PC-9 (cell line): ENCODE measurements around the gene MCTP2. TPM values are rescaled to one million over a fixed set of nuclear protein-coding genes. Genes with fewer than 3 reads are reported as not detected.

Source experiments
- BruUV-seq: library from RNA; stranded (reverse); fragments of 400-500 nt; replicated peaks from 2 replicates; lab custom pipeline; 2021; lab: Mats Ljungman, UMichigan
- CTCF ChIA-PET: fragments of 300-600 bp; sonication (Branson Sonifier 250); formaldehyde crosslinking; loops from one replicate; lab custom pipeline; 2022; ENCODE audit warnings: antibody characterized with exemption; lab: Charles Lee
- POLR2A ChIA-PET: fragments of 300-600 bp; sonication (Branson Sonifier 250); formaldehyde crosslinking; loops from one replicate; lab custom pipeline; 2022; ENCODE audit warnings: antibody characterized with exemption; ENCODE audit not compliant: unreplicated experiment; lab: Charles Lee
- DNase-seq, 2 experiments: peaks; one replicate each; pipeline versions ENCODE4 v3.0.0 to v3.0.0-alpha.2; 2015 to 2022; ENCODE audit warnings: mixed read lengths in 1 of 2
- H2AFZ ChIP-seq: fragments of 200-600 bp; sonication (generic); 2 replicates; pipeline ENCODE4 v1.8.1; 2017; ENCODE audit warnings: antibody characterized with exemption
- H3F3A ChIP-seq: fragments of 200-600 bp; sonication (generic); 2 replicates; pipeline ENCODE4 v1.8.1; 2017; ENCODE audit warnings: antibody characterized with exemption, mild to moderate bottlenecking, low read depth; ENCODE audit not compliant: insufficient read depth
- H3K27ac ChIP-seq: fragments of 200-600 bp; sonication (generic); 2 replicates; pipeline ENCODE4 v1.6.1; 2016; ENCODE audit warnings: mixed run types
- H3K27me3 ChIP-seq: fragments of 200-600 bp; sonication (generic); 2 replicates; pipeline ENCODE4 v1.6.1; 2016; ENCODE audit warnings: low read depth, mixed run types; ENCODE audit not compliant: insufficient read depth
- H3K36me3 ChIP-seq: fragments of 200-600 bp; sonication (generic); 2 replicates; pipeline ENCODE4 v1.6.1; 2016; ENCODE audit warnings: low read depth, mixed run types
- H3K4me1 ChIP-seq: fragments of 200-600 bp; sonication (generic); replicated peaks from 2 replicates; pipeline ENCODE4 v1.6.1; 2016; ENCODE audit warnings: mixed run types; ENCODE audit not compliant: insufficient read depth
- H3K4me2 ChIP-seq: fragments of 200-600 bp; sonication (generic); 2 replicates; pipeline ENCODE4 v1.6.1; 2017; ENCODE audit warnings: mixed run types
- H3K4me3 ChIP-seq: fragments of 200-600 bp; sonication (generic); 2 replicates; pipeline ENCODE4 v1.6.1; 2016; ENCODE audit warnings: mixed run types
- H3K79me2 ChIP-seq: fragments of 200-600 bp; sonication (generic); 2 replicates; pipeline ENCODE4 v1.6.1; 2017; ENCODE audit warnings: low read depth, mixed run types
- H3K9me2 ChIP-seq: fragments of 200-600 bp; sonication (generic); 2 replicates; pipeline ENCODE4 v1.8.1; 2017; ENCODE audit warnings: mild to moderate bottlenecking; ENCODE audit not compliant: insufficient read depth
- H3K9me3 ChIP-seq: fragments of 200-600 bp; sonication (generic); 2 replicates; pipeline ENCODE4 v1.8.1; 2016; ENCODE audit warnings: low read depth; ENCODE audit not compliant: insufficient read depth
- H4K20me1 ChIP-seq: fragments of 200-600 bp; sonication (generic); 2 replicates; pipeline ENCODE4 v1.8.1; 2017; ENCODE audit not compliant: insufficient read depth
- CTCF ChIP-seq: fragments of 200-600 bp; sonication (generic); conservative IDR thresholded peaks from 2 replicates; pipeline ENCODE4 v1.6.1; 2017; ENCODE audit warnings: mixed run types, antibody characterized with exemption, mild to moderate bottlenecking, moderate library complexity
- EZH2 ChIP-seq: fragments of 200-600 bp; sonication (generic); IDR thresholded peaks from 2 replicates; pipeline ENCODE4 v1.8.0; 2017; ENCODE audit warnings: antibody characterized with exemption, low read depth
- intact Hi-C: fragments of 100-400 bp; cut with micrococcal nuclease; formaldehyde crosslinking; loops from one replicate; pipeline ENCODE4 v1.10.0; 2022; ENCODE audit not compliant: unreplicated experiment
- total RNA-seq: library from RNA; stranded (reverse); gene quantifications from 2 replicates; pipeline ENCODE4 v1.2.3, GENCODE V29; 2021

Gene MCTP2
- total RNA-seq, 1 experiment from 2014 or later, result 5.7 TPM

- CTCF ChIA-PET, result no interaction called here
- POLR2A ChIA-PET, result no interaction called here
These were observed 184.9 kb downstream of the MCTP2 start for GRCh38 chr15:94416267-94416666.

GRCh38 chr15:94416820-94417219, 185.5 kb downstream of the MCTP2 start:
- Histone ChIP-seq H2AFZ (no peak overlapping the region), H3K27ac (no peak overlapping the region), H3K79me2 (no peaks in the 10 kb centered on the region), H3F3A (no peaks in the 10 kb centered on the region), H3K9me3 (no peaks in the 10 kb centered on the region), H3K27me3 (no peaks in the 10 kb centered on the region), H4K20me1 (no peaks in the 10 kb centered on the region; the same call in 1 of the 2 replicates), H3K4me3 (no peak overlapping the region), H3K4me2 (no peak overlapping the region), H3K9me2 (no peaks in the 10 kb centered on the region), H3K4me1 (no peaks in the 10 kb centered on the region), H3K36me3 (no peaks in the 10 kb centered on the region)
- intact Hi-C loops, result no loop called here
- no peak for DNase-seq
- ChIA-PET POLR2A (no interaction called here), CTCF (no interaction called here)
- no peak for TF ChIP-seq EZH2
- TF ChIP-seq CTCF, result no peak
- no TSS peak for BruUV-seq

More at GRCh38 chr15:94416267-94416666, 184.9 kb downstream of the MCTP2 start:
- no peaks in the 10 kb centered on the region for H3K36me3 ChIP-seq
- no peaks in the 10 kb centered on the region for H3F3A ChIP-seq
- no peak overlapping the region for H3K4me3 ChIP-seq
- no peak overlapping the region for H2AFZ ChIP-seq
- intact Hi-C loops, result no loop called here
- H3K9me2 ChIP-seq, result no peaks in the 10 kb centered on the region
- BruUV-seq, result no TSS peak
- TF ChIP-seq EZH2, result no peak
- no peak for TF ChIP-seq CTCF
- no peak for DNase-seq
- no peak overlapping the region for H3K4me2 ChIP-seq
- H3K79me2 ChIP-seq, result no peaks in the 10 kb centered on the region
- no peaks in the 10 kb centered on the region for H3K9me3 ChIP-seq
- no peaks in the 10 kb centered on the region for H3K4me1 ChIP-seq
- no peak overlapping the region for H3K27ac ChIP-seq
- H4K20me1 ChIP-seq, result no peaks in the 10 kb centered on the region; the same call in 1 of the 2 replicates
- no peaks in the 10 kb centered on the region for H3K27me3 ChIP-seq

- CTCF ChIA-PET, result no interaction called here
These were observed 186.3 kb downstream of the MCTP2 start for GRCh38 chr15:94417501-94418293.

More at GRCh38 chr15:94417501-94418293, 186.3 kb downstream of the MCTP2 start:
- H3K4me3 ChIP-seq, result no peak overlapping the region
- intact Hi-C loops, result no loop called here
- no peak overlapping the region for H3K4me2 ChIP-seq
- H3K4me1 ChIP-seq, result no peaks in the 10 kb centered on the region
- TF ChIP-seq EZH2, result no peak
- TF ChIP-seq CTCF, result no peak
- no peaks in the 10 kb centered on the region; the same call in 1 of the 2 replicates for H4K20me1 ChIP-seq
- POLR2A ChIA-PET, result no interaction called here
- no peak for DNase-seq
- H3K36me3 ChIP-seq, result no peaks in the 10 kb centered on the region
- H3K27ac ChIP-seq, result no peak overlapping the region
- H3K9me2 ChIP-seq, result no peaks in the 10 kb centered on the region
- no peak overlapping the region for H2AFZ ChIP-seq
- H3K9me3 ChIP-seq, result no peaks in the 10 kb centered on the region
- no peaks in the 10 kb centered on the region for H3F3A ChIP-seq
- BruUV-seq, result no TSS peak
- H3K27me3 ChIP-seq, result no peaks in the 10 kb centered on the region
- H3K79me2 ChIP-seq, result no peaks in the 10 kb centered on the region
